AG09319 (cell line): ENCODE measurements around the gene HDAC4.
"Not testable (repeated sequence)": the region's sequence is repeated elsewhere in the genome, so short reads cannot be mapped to it uniquely, and the experiment has no call there.

Experiments used
- DNase-seq: peaks from one replicate; pipeline ENCODE4 v3.0.0-alpha.2; 2010; ENCODE audit warnings: low read depth; ENCODE audit errors: extremely low read depth
- TF ChIP-seq, protein P1 (sequence below): IDR thresholded peaks from 2 replicates; pipeline ENCODE4 v1.5.1; 2011; ENCODE audit warnings: low read depth, mild to moderate bottlenecking, inconsistent platforms, low read length, moderate library complexity

Gene HDAC4

DNA sequence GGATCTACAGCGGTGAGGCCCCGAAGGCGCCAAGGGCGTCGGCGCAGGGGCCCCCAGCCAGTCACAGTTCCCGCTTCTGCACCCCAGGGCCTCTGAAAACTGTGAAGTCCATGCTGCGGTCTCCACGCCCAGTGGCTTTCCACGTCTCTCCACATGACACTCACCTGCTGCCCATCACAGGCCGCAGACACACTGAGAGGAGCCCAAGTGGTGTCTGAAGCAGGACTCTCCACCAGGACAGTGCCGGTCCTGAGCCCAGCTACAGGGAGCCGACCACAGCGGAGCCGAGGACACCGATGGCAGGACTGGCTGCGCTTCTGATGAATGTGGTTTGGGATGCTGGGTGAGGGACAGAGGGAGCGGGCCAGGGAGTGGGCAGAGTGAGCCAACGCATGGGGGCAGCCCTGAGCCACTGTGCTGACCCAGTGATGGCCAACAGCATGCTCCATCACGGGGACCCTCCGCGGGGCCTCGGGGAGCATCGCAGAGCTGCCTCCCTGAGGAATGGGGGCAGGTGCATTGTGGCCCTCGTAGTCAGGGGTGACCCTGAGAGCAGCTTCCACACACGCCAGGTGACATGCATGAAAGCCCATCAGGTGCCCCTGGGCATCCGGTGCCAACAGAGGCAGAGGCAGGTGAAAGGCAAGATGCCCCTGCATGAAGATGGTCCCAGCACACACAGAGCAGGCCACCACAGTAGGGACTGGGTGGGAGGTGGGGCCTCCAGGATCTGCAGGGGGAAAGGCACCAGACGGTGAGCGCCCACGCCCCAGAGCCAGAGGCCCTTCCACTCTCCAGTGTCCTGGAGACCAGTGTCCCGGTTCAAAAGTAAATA lies 116.6 kb downstream of the HDAC4 start:
- TF ChIP-seq, protein P1, sequence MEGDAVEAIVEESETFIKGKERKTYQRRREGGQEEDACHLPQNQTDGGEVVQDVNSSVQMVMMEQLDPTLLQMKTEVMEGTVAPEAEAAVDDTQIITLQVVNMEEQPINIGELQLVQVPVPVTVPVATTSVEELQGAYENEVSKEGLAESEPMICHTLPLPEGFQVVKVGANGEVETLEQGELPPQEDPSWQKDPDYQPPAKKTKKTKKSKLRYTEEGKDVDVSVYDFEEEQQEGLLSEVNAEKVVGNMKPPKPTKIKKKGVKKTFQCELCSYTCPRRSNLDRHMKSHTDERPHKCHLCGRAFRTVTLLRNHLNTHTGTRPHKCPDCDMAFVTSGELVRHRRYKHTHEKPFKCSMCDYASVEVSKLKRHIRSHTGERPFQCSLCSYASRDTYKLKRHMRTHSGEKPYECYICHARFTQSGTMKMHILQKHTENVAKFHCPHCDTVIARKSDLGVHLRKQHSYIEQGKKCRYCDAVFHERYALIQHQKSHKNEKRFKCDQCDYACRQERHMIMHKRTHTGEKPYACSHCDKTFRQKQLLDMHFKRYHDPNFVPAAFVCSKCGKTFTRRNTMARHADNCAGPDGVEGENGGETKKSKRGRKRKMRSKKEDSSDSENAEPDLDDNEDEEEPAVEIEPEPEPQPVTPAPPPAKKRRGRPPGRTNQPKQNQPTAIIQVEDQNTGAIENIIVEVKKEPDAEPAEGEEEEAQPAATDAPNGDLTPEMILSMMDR: no peak

DNA sequence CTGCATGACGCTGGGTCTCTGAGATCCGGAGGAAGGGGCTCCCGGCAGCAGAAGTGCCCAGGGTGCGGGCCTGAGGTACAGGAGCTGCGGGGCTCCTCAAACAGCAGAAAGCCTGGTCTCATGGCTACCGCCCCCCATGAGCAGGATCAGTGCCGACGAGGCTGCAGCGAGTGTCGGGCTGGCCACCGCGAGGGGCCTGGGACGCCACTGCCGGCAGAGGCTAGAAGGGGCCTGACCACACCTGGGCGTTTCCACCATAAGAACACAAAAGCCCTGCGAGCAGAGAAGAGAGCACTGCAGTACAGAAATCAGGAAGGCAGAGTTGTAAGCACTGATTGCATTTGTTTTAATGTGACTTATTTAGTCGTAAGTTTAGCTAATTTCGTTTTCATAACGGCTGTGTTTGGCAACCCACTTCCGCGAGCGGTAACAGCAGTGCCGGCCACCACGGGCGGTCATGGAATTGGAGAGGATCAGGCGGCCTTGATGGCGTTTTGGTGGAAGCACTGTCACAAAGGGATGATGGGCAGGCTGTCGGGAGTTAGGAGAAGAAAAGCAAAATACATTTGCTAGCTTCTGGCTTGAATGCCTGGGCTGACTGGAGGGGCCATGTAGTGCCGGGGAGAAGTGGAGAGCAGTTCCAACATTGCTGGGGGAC lies 117.4 kb downstream of the HDAC4 start:
- DNase-seq: no peak
- TF ChIP-seq, protein P1: no peak

More for the DNA sequence above, 116.6 kb downstream of the HDAC4 start:
- DNase-seq: no peak

DNA sequence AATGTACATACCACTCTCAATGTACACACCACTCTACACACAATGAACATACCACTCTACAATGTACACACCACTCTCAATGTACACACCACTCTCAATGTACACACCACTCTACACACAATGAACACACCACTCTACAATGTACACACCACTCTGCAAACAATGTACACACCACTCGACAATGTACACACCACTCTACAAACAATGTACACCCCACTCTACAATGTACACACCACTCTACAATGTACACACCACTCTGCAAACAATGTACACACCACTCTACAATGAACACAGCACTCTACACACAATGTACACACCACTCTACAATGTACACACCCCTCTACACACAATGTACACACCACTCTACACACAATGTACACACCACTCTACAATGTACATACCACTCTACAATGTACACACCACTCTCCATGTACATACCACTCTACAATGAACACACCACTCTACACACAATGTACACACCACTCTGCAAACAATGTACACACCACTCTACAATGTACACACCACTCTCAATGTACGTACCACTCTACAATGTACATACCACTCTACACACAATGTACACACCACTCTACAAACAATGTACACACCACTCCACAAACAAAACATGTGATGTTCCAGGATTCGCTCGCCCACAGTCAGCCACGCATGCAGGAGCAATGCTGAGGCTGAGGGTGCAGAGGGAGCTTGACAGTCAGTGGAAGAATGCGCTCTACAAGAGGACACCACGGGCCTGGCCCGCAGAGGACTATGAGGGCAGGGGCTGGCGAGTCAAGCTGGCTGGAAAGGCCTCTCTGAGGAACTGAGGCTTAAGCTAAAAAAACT lies 118.2 kb downstream of the HDAC4 start:
- TF ChIP-seq, protein P1: no peak
- DNase-seq: no peak

DNA sequence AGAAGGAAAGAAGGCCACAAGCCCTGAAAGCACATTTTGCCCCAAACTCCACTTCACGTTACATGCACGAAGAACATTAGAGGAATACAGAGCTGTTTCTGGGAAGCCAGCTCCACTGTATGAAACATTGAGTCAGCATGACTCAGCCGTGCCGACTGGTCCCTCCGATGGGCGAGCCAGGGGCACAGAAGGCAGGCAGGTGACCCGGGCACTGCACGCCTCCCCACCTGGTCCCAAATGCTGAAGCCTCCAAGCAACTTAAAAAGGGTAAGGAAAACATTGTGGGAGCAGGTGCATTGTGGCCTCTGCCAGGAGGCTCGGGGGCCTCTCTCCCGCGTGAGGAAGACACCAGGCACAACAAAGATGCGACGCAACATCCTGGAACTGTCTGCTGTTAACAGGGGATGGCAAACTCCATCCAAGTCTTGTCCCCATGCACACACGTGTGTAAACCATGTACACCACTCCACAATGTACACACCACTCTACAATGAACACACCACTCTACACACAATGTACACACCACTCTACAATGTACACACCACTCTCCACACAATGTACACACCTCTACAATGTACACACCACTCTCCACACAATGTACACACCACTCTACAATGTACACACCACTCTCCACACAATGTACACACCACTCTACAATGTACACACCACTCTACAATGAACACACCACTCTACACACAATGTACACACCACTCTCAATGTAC lies 120.4 kb downstream of the HDAC4 start:
- not testable (repeated sequence) for DNase-seq

DNA sequence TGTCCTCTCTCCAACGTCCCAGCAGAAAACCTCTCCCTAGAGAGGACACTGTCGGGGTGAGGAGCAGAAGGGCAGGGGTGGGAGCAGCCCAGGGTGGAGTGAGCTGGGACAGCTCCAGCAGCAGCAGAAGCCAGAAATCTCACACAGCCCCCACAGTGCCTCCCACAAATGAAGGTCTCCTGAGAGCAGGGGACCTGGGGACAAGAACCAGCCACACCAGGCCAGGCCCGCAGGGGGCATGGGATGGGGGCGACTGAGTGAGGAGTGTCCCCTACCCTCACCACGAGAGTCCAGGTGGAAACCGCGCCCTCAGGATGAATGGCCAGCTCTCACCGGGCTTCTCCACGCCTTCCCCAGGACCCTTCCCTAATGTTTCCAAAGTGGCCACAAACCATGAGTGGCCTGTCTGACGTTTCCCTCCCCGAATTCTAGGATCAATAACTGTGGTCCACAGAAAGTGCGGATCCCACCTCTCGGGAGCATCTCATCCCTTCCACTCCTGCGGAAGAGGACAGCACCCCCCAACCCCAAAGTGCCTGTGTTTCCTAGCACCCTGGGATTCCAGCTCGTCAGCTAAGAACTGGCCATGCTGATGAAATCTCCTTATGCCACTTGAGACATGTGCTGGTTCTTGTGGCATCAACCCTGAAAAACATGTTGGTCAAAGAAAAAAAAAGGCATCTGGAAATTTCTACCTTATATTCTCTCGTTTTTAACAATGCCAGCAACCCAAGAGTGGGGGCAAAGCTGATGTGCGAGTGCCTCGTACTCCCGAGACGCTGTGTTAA lies 121.1 kb downstream of the HDAC4 start:
- TF ChIP-seq, protein P1: no peak
- DNase-seq: no peak

DNA sequence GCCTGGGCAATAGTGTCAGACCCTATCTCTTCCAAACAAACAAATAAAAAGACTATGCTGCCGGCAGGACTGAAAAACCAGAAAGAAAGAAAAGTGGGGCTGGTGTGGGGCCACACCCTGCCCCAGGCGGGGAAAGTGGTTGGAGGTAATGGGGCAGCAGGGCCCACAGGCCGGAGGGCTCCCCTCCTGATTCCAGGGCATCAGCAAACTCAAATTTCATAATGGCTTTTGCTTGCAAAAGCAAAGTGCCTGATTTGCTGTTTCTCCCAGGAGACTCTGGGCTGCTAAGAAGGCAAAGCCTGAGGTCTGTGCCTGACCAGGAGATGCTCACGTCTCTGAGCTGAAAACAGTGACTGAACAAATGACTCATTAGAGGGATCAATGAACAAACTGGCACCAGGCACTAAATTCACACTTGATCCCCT lies 121.9 kb downstream of the HDAC4 start:
- TF ChIP-seq, protein P1: no peak
- DNase-seq: no peak

DNA sequence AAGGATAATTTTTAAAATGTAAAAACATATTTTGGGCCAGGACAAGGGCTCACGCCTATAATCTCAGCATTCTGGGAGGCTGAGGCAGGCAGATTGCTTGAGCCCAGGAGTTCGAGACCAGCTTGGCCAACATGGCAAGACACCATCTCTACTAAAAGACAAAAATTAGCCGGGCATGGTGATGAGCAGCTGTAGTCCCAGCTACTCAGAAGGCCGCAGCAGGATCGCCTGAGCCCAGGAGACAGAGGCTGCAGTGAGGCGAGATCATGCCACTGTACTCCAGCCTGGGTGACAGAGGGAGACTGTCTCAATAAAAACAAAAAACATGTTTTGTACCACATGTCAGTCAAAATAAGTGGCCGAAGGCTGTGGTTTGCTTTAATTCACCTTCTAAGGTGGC lies 122.5 kb downstream of the HDAC4 start:
- DNase-seq: no peak
- TF ChIP-seq, protein P1: no peak
